Measurements from ENCODE around the gene FAM184B. TPM values are rescaled to one million over a fixed set of nuclear protein-coding genes. Genes with fewer than 3 reads are reported as not detected.

The FAM184B gene
- total and polyA plus RNA-seq, 2 experiments from 2014 or later, result 0.11 to 0.49 TPM

- TF ChIP-seq REST (IDR thresholded peaks at IDR 0.05; ENCODE audit: unreplicated experiment), result no peak
- TF ChIP-seq NANOG (IDR thresholded peaks at IDR 0.05; ENCODE audit: borderline replicate concordance), result no peak
- no peak for TF ChIP-seq ZNF114 (CRISPR knock-in tag; IDR thresholded peaks at IDR 0.05)
- TF ChIP-seq CREB1 (CRISPR knock-in tag; IDR thresholded peaks at IDR 0.05; ENCODE audit: low read depth), result no peak
- TF ChIP-seq ETS1 (IDR thresholded peaks at IDR 0.05), result no peak
Observed at GRCh38 chr4:17647176-17647806, 134.1 kb downstream of the FAM184B start (continued).

GRCh38 chr4:17646693-17647092 is 134.7 kb downstream of the FAM184B start:
- Histone ChIP-seq H3K79me2 (replicated peaks; ENCODE audit: insufficient read depth) (no peaks in the 10 kb centered on the region), H2AFZ (no peak overlapping the region), H4K20me1 (replicated peaks; ENCODE audit: insufficient read depth) (no peaks in the 10 kb centered on the region), H3K27me3 (ENCODE audit: insufficient read depth) (peaks cover 10% of the 10 kb centered on the region; the same call in 1 of the 2 replicates), H3K27ac (ENCODE audit: low read depth) (no peak overlapping the region), H3K36me3 (ENCODE audit: insufficient read depth) (no peaks in the 10 kb centered on the region), H3K4me1 (ENCODE audit: insufficient read depth) (no peaks in the 10 kb centered on the region), H3K4me2 (no peak overlapping the region), H3K4me3 (no peak overlapping the region), H3F3A (replicated peaks; ENCODE audit: low read depth) (no peaks in the 10 kb centered on the region), H3K9me2 (ENCODE audit: insufficient read depth) (no peaks in the 10 kb centered on the region)
- Mint-ChIP-seq H3K4me1 (no peaks in the 10 kb centered on the region), H3K9me3 (peaks cover 27% of the 10 kb centered on the region), H3K36me3 (ENCODE audit: low read depth) (peaks cover 12% of the 10 kb centered on the region), H3K4me3 (no peak overlapping the region), H3K27me3 (ENCODE audit: insufficient read depth, low read depth, poor library complexity) (peaks cover 11% of the 10 kb centered on the region), H3K27ac (no peak overlapping the region)
- ATAC-seq (no peak), DNase-seq (ENCODE audit: low spot score) (no peak)
- TF ChIP-seq NANOG (IDR thresholded peaks at IDR 0.05; ENCODE audit: borderline replicate concordance), result no peak
- no peak for TF ChIP-seq ZNF462 (CRISPR knock-in tag; IDR thresholded peaks at IDR 0.05)
- no peak for TF ChIP-seq STAT1 (IDR thresholded peaks at IDR 0.05; ENCODE audit: unreplicated experiment)
- TF ChIP-seq CTCF (conservative IDR thresholded peaks at IDR 0.05; ENCODE audit: low read depth in 2 of 2), result no peak
- no peak for TF ChIP-seq JUNB (IDR thresholded peaks at IDR 0.05; ENCODE audit: unreplicated experiment)
- no peak for TF ChIP-seq ZNF114 (CRISPR knock-in tag; IDR thresholded peaks at IDR 0.05)
- TF ChIP-seq ETS1 (IDR thresholded peaks at IDR 0.05), result no peak
- TF ChIP-seq ZNF331 (CRISPR knock-in tag; IDR thresholded peaks at IDR 0.05; ENCODE audit: low read depth), result no peak

Measured in GM23338 (cell line).